Measurements from ENCODE around the gene SETD4. TPM values are rescaled to one million over a fixed set of nuclear protein-coding genes. Genes with fewer than 3 reads are reported as not detected.

SETD4 gene
- total and polyA plus RNA-seq, 2 donors (not counting 1 experiment from before 2014, with no cell fraction given) = 15.1 to 48.5 TPM

GRCh38 chr21:36038701-36039497 lies 21.4 kb downstream of the SETD4 start:
- H3K4me3 Mint-ChIP-seq = no peak overlapping the region
- no peak overlapping the region for H3K4me2 ChIP-seq (replicated peaks; ENCODE audit: low read depth, low read length, poor library complexity, severe bottlenecking)
- no peaks in the 10 kb centered on the region for H3K9me3 Mint-ChIP-seq (ENCODE audit: insufficient read depth)
- ChIA-PET CTCF (interaction anchor here (2.3 kb wide), 1 partner anchor 9 kb away, joined by 10 read pairs; no protein-coding TSS in a partner anchor), POLR2A (no interaction called here)
- no peaks in the 10 kb centered on the region for H3K79me2 ChIP-seq (ENCODE audit: control insufficient read depth, insufficient read depth, low read length)
- H3K4me1 Mint-ChIP-seq = no peaks in the 10 kb centered on the region
- H4K20me1 ChIP-seq (ENCODE audit: control insufficient read depth, insufficient read depth, low read length, poor library complexity, severe bottlenecking) = no peaks in the 10 kb centered on the region
- no peak overlapping the region for H3K4me3 ChIP-seq (ENCODE audit: control extremely low read depth in 1 of 5, extremely low read depth in 1 of 5, insufficient read depth in 1 of 5, low read depth in 2 of 5, low read length in 4 of 5)
- ATAC-seq (ENCODE audit: low read depth) (no peak), DNase-seq (no peak)
- no peak overlapping the region for H3K27ac ChIP-seq (ENCODE audit: low read length in 2 of 2)
- H3K27ac Mint-ChIP-seq = no peak overlapping the region
- no peak overlapping the region for H3K9ac ChIP-seq (ENCODE audit: low read length)
- 94% methylated on average over 12 of the region's 17 CpGs for WGBS (ENCODE audit: insufficient coverage)
- intact Hi-C loops (cut with micrococcal nuclease) = no loop called here
- no peaks in the 10 kb centered on the region for H3K9me3 ChIP-seq (ENCODE audit: control extremely low read depth in 1 of 3, control insufficient read depth in 2 of 3, insufficient read depth in 1 of 3, low read length in 2 of 3)
- H3K4me1 ChIP-seq (ENCODE audit: control insufficient read depth in 2 of 2, insufficient read depth in 2 of 2, low read length in 2 of 2) = no peaks in the 10 kb centered on the region
- no peak for TF ChIP-seq EZH2 (IDR thresholded peaks at IDR 0.05; ENCODE audit: borderline replicate concordance, insufficient read depth, low read depth, low read length, poor library complexity, severe bottlenecking)
- H3K36me3 ChIP-seq (replicated peaks in 1 of 2; ENCODE audit: control extremely low read depth in 1 of 2, control insufficient read depth in 1 of 2, extremely low read depth in 1 of 2, insufficient read depth in 2 of 2, low read length in 1 of 2) = peaks cover 10 to 66% of the 10 kb centered on the region in 2 experiments
- no peaks in the 10 kb centered on the region for H3K27me3 ChIP-seq (replicated peaks in 1 of 4; ENCODE audit: control extremely low read depth in 1 of 4, control insufficient read depth in 3 of 4, insufficient read depth in 4 of 4, low read length in 3 of 4)
- no peaks in the 10 kb centered on the region for H3K27me3 Mint-ChIP-seq
- no peak overlapping the region for H2AFZ ChIP-seq (ENCODE audit: insufficient read depth, low read depth, low read length, poor library complexity, severe bottlenecking)

- Histone ChIP-seq H3K27me3 (replicated peaks in 1 of 4; ENCODE audit: control extremely low read depth in 1 of 4, control insufficient read depth in 3 of 4, insufficient read depth in 4 of 4, low read length in 3 of 4) (no peaks in the 10 kb centered on the region), H3K27ac (ENCODE audit: low read length in 2 of 2) (no peak overlapping the region), H3K9ac (ENCODE audit: low read length) (no peak overlapping the region), H4K20me1 (ENCODE audit: control insufficient read depth, insufficient read depth, low read length, poor library complexity, severe bottlenecking) (no peaks in the 10 kb centered on the region), H3K4me1 (ENCODE audit: control insufficient read depth in 2 of 2, insufficient read depth in 2 of 2, low read length in 2 of 2) (no peaks in the 10 kb centered on the region), H3K9me3 (ENCODE audit: control extremely low read depth in 1 of 3, control insufficient read depth in 2 of 3, insufficient read depth in 1 of 3, low read length in 2 of 3) (no peaks in the 10 kb centered on the region), H3K79me2 (ENCODE audit: control insufficient read depth, insufficient read depth, low read length) (no peaks in the 10 kb centered on the region), H3K4me2 (replicated peaks; ENCODE audit: low read depth, low read length, poor library complexity, severe bottlenecking) (no peak overlapping the region), H3K36me3 (replicated peaks in 1 of 2; ENCODE audit: control extremely low read depth in 1 of 2, control insufficient read depth in 1 of 2, extremely low read depth in 1 of 2, insufficient read depth in 2 of 2, low read length in 1 of 2) (peaks cover 7 to 36% of the 10 kb centered on the region in 2 experiments), H3K4me3 (ENCODE audit: control extremely low read depth in 1 of 5, extremely low read depth in 1 of 5, insufficient read depth in 1 of 5, low read depth in 2 of 5, low read length in 4 of 5) (no peak overlapping the region), H2AFZ (ENCODE audit: insufficient read depth, low read depth, low read length, poor library complexity, severe bottlenecking) (no peak overlapping the region)
- intact Hi-C loops (cut with micrococcal nuclease) = no loop called here
- no peaks in the 10 kb centered on the region for H3K27me3 Mint-ChIP-seq
- no peak for ATAC-seq (ENCODE audit: low read depth)
- no peak for DNase-seq
- CTCF ChIA-PET = no interaction called here
- TF ChIP-seq CTCF (IDR thresholded peaks at IDR 0.05) = no peak
- TF ChIP-seq EZH2 (IDR thresholded peaks at IDR 0.05; ENCODE audit: borderline replicate concordance, insufficient read depth, low read depth, low read length, poor library complexity, severe bottlenecking) = no peak
- H3K9me3 Mint-ChIP-seq (ENCODE audit: insufficient read depth) = no peaks in the 10 kb centered on the region
- H3K27ac Mint-ChIP-seq = no peak overlapping the region
- POLR2A ChIA-PET = no interaction called here
- no peaks in the 10 kb centered on the region for H3K4me1 Mint-ChIP-seq
- 92% methylated on average over 7 of the region's 10 CpGs for WGBS (ENCODE audit: insufficient coverage)
- no peak overlapping the region for H3K4me3 Mint-ChIP-seq
These were observed 24.9 kb downstream of the SETD4 start for GRCh38 chr21:36035381-36035791.
